ENCODE measurements around the gene NEURL1.

Gene NEURL1

GRCh38 chr10:103633846-103634245, 140.3 kb downstream of the NEURL1 start:
- Histone ChIP-seq H3K4me1 (ENCODE audit: insufficient read depth, low read length) (peaks cover 21% of the 10 kb centered on the region; the same call in 1 of the 2 replicates), H3K36me3 (ENCODE audit: insufficient read depth, low read depth, low read length) (no peaks in the 10 kb centered on the region), H3K9ac (ENCODE audit: low read depth, low read length) (no peak overlapping the region), H3K27me3 (ENCODE audit: insufficient read depth, low read length) (no peaks in the 10 kb centered on the region), H3K4me3 (ENCODE audit: low read length) (no peak overlapping the region), H3K9me3 (ENCODE audit: insufficient read depth, low read depth, low read length) (no peaks in the 10 kb centered on the region), H3K27ac (ENCODE audit: low read length) (no peak overlapping the region)

GRCh38 chr10:103635580-103635979, 142.1 kb downstream of the NEURL1 start:
- no peaks in the 10 kb centered on the region for H3K27me3 ChIP-seq (ENCODE audit: insufficient read depth, low read length)
- no peak overlapping the region for H3K4me3 ChIP-seq (ENCODE audit: low read length)
- H3K27ac ChIP-seq (ENCODE audit: low read length): no peak overlapping the region
- H3K9ac ChIP-seq (ENCODE audit: low read depth, low read length): no peak overlapping the region
- peaks cover 21% of the 10 kb centered on the region; the same call in 1 of the 2 replicates for H3K4me1 ChIP-seq (ENCODE audit: insufficient read depth, low read length)
- H3K9me3 ChIP-seq (ENCODE audit: insufficient read depth, low read depth, low read length): no peaks in the 10 kb centered on the region
- H3K36me3 ChIP-seq (ENCODE audit: insufficient read depth, low read depth, low read length): no peaks in the 10 kb centered on the region

GRCh38 chr10:103636492-103636891, 143.0 kb downstream of the NEURL1 start:
- H3K9ac ChIP-seq (ENCODE audit: low read depth, low read length): peak overlapping the region; percentile 14; the same call in 1 of the 2 replicates
- H3K27me3 ChIP-seq (ENCODE audit: insufficient read depth, low read length): no peaks in the 10 kb centered on the region
- peaks cover 21% of the 10 kb centered on the region; the same call in 1 of the 2 replicates for H3K4me1 ChIP-seq (ENCODE audit: insufficient read depth, low read length)
- no peaks in the 10 kb centered on the region for H3K36me3 ChIP-seq (ENCODE audit: insufficient read depth, low read depth, low read length)
- no peak overlapping the region for H3K27ac ChIP-seq (ENCODE audit: low read length)
- H3K4me3 ChIP-seq (ENCODE audit: low read length): no peak overlapping the region
- H3K9me3 ChIP-seq (ENCODE audit: insufficient read depth, low read depth, low read length): no peaks in the 10 kb centered on the region

GRCh38 chr10:103637011-103637410, 143.5 kb downstream of the NEURL1 start:
- no peak overlapping the region for H3K4me3 ChIP-seq (ENCODE audit: low read length)
- H3K27ac ChIP-seq (ENCODE audit: low read length): no peak overlapping the region
- no peaks in the 10 kb centered on the region for H3K9me3 ChIP-seq (ENCODE audit: insufficient read depth, low read depth, low read length)
- peak overlapping the region; percentile 14; the same call in 1 of the 2 replicates for H3K9ac ChIP-seq (ENCODE audit: low read depth, low read length)
- H3K36me3 ChIP-seq (ENCODE audit: insufficient read depth, low read depth, low read length): no peaks in the 10 kb centered on the region
- H3K27me3 ChIP-seq (ENCODE audit: insufficient read depth, low read length): no peaks in the 10 kb centered on the region
- peaks cover 21% of the 10 kb centered on the region; the same call in 1 of the 2 replicates for H3K4me1 ChIP-seq (ENCODE audit: insufficient read depth, low read length)

- Histone ChIP-seq H3K4me1 (ENCODE audit: insufficient read depth, low read length) (peaks cover 21% of the 10 kb centered on the region; the same call in 1 of the 2 replicates), H3K9ac (ENCODE audit: low read depth, low read length) (no peak overlapping the region), H3K27me3 (ENCODE audit: insufficient read depth, low read length) (no peaks in the 10 kb centered on the region), H3K27ac (ENCODE audit: low read length) (no peak overlapping the region), H3K4me3 (ENCODE audit: low read length) (no peak overlapping the region), H3K36me3 (ENCODE audit: insufficient read depth, low read depth, low read length) (no peaks in the 10 kb centered on the region), H3K9me3 (ENCODE audit: insufficient read depth, low read depth, low read length) (no peaks in the 10 kb centered on the region)
Measured at GRCh38 chr10:103637927-103638557, 144.5 kb downstream of the NEURL1 start.

- peaks cover 21% of the 10 kb centered on the region; the same call in 1 of the 2 replicates for H3K4me1 ChIP-seq (ENCODE audit: insufficient read depth, low read length)
- no peaks in the 10 kb centered on the region for H3K36me3 ChIP-seq (ENCODE audit: insufficient read depth, low read depth, low read length)
- H3K27me3 ChIP-seq (ENCODE audit: insufficient read depth, low read length): no peaks in the 10 kb centered on the region
- H3K9ac ChIP-seq (ENCODE audit: low read depth, low read length): 0 out of 2 replicates have a peak overlapping the region, but pooled peaks have one; percentile 15
- no peaks in the 10 kb centered on the region for H3K9me3 ChIP-seq (ENCODE audit: insufficient read depth, low read depth, low read length)
- H3K27ac ChIP-seq (ENCODE audit: low read length): no peak overlapping the region
- H3K4me3 ChIP-seq (ENCODE audit: low read length): no peak overlapping the region
Measured at GRCh38 chr10:103638948-103639347, 145.4 kb downstream of the NEURL1 start.

GRCh38 chr10:103640436-103641181, 147.1 kb downstream of the NEURL1 start:
- H3K9ac ChIP-seq (ENCODE audit: low read depth, low read length): no peak overlapping the region
- H3K9me3 ChIP-seq (ENCODE audit: insufficient read depth, low read depth, low read length): no peaks in the 10 kb centered on the region
- no peaks in the 10 kb centered on the region for H3K36me3 ChIP-seq (ENCODE audit: insufficient read depth, low read depth, low read length)
- H3K27me3 ChIP-seq (ENCODE audit: insufficient read depth, low read length): no peaks in the 10 kb centered on the region
- H3K27ac ChIP-seq (ENCODE audit: low read length): no peak overlapping the region
- no peak overlapping the region for H3K4me3 ChIP-seq (ENCODE audit: low read length)
- peaks cover 16% of the 10 kb centered on the region; the same call in 1 of the 2 replicates for H3K4me1 ChIP-seq (ENCODE audit: insufficient read depth, low read length)

- Histone ChIP-seq H3K4me1 (ENCODE audit: insufficient read depth, low read length) (peaks cover 14% of the 10 kb centered on the region; the same call in 1 of the 2 replicates), H3K9me3 (ENCODE audit: insufficient read depth, low read depth, low read length) (no peaks in the 10 kb centered on the region), H3K9ac (ENCODE audit: low read depth, low read length) (no peak overlapping the region), H3K27ac (ENCODE audit: low read length) (no peak overlapping the region), H3K36me3 (ENCODE audit: insufficient read depth, low read depth, low read length) (no peaks in the 10 kb centered on the region), H3K4me3 (ENCODE audit: low read length) (no peak overlapping the region), H3K27me3 (ENCODE audit: insufficient read depth, low read length) (no peaks in the 10 kb centered on the region)
Measured at GRCh38 chr10:103641326-103641725, 147.8 kb downstream of the NEURL1 start.
